DMS153 treated with DMSO at 0.1 percent for 48 hours (cell line): ENCODE data around the gene CORO6.

Experiments
- DNase-seq: peaks from one replicate; lab custom pipeline; 2025; ENCODE audit not compliant: unreplicated experiment; lab: John Stamatoyannopoulos, UW

Gene CORO6

DNA sequence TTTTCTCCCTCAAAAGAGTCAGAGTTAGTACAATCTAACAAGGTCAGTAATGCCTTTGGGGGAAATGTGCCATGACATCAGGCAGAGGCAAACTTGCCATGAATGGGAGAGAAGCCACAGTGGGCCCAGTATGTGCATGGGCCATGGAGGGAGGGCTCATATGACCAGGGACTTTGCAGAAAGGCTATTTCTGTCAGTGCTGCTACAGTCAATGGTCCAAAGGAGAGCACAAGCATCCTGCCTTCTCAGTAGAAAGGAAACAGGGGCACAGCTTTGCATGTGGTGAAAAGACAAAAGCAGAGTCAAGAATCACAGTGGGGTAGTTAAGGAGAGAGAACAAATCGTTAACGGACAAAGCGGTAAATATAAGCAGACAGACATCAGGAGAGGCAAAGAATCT is 11.2 kb upstream of the CORO6 start:
- DNase-seq = no peak

DNA sequence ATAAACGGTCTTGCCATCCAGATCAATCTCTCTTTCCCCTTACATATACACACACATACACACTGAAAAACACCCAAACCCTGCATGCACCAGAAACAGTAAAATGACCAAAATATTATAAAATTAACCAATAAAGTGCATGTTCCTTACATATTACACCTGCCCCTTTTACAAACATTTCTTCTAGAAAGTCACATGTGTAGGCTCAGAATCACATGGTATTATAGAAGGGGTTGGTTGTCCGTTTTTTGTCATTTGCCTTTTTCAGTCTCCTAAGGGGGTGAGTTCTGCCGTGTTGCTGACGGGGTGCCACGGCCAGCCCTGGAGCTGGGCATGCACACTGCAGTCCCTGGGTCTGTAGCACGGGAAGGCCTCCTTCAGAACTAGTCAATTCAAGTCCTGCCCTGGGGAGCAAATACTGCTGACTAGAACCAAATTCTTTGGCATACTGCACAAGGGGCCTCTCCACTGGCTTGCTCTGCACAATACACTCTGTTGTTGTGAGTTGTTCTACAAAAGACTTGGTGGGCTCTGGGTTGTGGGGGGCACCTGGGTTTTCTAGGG is 8.0 kb upstream of the CORO6 start:
- no peak for DNase-seq

DNA sequence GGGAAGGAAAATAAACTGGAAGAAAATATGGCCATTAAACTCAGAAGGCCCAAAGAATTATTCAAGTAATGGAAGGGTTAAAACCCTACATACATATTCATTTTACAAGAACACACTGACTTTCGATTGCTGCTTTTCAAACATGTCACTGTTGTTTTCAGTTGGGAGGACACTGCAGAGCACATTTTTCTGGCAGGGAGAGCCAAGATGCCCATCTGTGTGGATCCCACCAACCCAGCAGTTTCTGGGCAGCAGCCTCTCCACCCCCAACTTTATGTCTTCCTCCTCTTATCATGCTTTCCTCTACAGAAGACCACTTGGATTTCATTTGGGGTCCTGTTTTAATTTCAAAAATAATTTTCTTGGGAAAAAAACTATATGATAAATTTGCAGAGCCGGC is 7.1 kb upstream of the CORO6 start:
- DNase-seq = no peak

DNA sequence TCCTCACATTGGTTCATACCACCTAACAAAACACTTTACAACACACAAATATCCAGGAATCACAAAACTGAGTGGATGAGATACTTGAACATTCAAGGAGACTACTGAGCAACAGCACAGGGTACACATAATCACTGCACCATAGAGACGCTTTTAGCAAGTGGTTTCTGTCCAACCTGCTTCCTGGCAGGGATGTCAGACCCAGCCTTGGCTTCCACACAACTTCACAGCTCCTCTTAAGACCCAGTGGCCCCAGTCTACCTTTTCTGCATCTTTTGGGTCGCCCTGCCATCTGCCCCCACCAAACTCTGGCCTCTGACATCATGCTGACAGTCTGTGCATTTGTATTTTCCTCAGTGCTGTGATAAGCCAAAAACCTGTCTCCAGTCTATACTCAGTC is 5.9 kb upstream of the CORO6 start:
- no peak for DNase-seq

DNA sequence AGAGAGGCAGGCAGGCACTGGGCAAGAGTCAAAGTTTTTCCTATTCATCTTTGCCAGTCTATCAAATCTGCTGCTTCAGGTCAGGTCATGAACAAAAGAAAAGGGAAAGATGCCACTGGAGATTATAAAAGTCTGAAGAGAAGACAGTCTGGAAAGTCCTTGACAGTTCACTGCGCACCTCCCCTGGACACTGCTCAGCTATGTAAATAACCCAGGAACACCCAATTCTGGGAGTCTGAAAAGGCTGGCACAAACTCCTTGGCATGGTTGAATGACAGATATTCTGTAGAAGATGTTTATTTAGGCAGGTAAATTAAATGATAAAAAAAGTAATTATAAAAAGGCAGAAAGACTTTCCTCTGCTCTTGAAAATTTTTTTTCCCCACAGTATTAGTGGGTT is 5.2 kb upstream of the CORO6 start:
- no peak for DNase-seq

DNA sequence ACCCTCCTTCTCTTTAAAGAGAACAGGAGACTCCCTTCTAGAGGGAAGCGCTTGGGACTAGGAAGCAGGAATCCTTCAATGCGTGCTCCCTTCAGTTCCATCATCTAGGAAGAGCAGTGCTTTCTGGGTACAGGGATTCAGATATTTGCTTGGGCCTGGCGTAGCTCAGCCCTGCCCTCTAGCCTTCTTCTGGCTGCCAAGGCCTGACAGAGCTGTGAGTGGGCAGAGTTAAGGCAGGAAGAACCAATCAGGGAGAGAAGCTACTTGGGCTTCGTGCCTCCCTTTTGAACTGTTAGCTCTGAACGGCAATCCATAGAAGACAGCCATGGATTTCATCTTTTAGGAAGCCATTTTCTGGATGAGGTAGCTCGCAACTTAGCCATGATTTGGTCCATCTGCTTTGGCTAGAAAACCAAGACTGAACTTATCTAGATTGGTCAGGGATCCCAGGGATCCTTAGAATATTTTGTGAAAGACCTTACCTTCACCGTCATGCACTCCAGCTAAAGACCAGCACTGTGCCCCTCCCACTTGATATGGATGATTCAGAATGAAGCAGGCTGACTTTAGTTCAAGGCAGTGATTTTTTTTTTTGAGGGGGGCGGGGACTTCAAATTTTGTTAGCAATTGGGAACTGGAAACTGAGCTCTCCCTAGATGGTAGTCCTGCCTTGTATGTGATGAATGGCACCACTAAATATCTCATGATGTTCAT is 2.5 kb upstream of the CORO6 start:
- DNase-seq = peak; percentile 9

DNA sequence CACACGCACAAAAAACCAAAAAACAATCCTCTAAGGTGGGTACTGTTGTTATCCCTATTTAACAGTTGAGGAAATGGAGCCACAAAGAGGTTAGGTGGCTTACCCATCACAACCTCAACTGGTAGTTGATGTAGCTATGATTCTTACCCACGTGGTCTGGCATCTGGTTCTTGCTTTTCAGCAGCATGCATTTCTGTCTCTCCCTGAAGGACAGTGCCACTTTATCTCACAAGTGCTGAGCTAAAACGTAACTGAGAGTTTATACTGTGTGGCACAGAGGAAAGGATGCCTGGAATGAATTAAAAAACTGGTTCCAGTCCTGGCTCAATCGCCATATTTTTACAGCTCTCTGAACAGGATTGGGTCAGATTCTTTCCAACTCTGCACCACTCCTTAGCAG is 1.9 kb upstream of the CORO6 start:
- DNase-seq = no peak

DNA sequence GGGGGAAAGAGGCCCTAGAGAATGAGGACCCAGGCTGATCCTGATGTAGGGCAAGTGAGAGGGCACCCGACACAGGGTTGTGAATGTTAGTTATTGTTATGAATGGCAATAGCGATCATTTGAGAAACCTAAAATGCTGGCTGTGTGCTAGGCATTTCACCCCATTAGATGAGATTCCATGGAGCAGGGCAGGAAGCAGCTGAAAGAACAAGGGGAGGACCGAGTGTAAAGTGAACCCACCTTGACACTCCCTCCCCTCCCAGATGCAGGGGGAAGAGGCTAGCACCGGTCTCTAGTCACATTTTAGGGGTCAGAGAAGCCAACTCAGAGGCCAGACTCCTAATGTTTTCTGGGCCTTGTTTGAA is 553 bp upstream of the CORO6 start:
- DNase-seq = no peak

DNA sequence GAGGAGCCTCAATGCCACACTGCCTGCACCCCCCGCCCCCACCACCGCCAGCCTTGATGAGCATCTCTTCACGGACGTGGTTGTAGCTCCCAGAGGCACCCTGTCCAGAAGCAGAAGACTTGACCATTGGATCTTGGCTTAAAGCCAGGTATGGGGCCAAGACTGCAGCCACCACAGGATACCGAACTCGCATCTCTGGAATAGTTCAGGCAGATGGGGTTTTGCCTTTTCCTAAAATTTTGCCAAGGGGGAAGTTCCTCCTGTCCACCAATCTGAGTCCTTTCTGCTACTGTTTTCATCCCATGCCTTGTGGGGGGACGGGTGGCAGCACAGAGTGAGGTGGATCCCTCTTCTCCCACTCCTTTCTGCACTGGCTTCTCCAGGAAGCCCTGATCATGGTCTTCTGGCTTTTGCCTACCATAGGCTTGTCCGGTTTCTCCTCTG is 939 bp downstream of the CORO6 start:
- no peak for DNase-seq

DNA sequence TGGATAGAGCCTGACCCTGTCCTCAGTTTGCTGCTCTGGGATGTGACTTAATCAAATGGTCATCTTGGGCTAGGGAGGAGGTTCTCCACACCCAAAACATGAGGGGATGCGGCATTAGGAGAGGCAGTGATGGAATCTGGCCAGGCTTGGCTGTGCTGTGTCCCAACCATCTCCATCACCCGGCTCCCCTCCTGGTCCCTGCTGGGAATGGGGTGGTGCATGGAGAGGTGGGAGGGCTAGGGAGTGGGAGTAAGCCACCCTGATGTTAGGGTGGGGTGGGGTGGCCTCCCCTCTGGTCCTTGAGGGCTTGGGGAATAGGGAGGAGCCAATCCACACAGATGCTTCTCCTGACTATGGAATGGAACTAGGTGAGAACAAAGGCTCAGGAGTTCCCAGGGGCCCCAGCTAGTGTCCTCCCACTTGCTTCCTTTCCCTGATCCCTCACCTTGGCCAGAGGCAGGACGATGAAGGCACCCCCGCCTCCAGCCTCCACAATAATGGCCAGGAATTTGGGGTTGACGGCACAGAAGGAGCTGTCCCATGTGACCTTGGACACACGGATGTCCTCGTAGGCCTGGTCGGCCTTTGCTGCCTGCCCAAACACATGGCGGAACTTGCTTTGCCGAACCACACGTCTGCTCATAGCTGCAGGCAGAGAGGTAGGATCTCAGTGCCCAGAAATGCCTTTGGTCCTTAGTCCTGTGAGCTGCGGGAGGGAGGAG is 1.8 kb downstream of the CORO6 start:
- DNase-seq = no peak

DNA sequence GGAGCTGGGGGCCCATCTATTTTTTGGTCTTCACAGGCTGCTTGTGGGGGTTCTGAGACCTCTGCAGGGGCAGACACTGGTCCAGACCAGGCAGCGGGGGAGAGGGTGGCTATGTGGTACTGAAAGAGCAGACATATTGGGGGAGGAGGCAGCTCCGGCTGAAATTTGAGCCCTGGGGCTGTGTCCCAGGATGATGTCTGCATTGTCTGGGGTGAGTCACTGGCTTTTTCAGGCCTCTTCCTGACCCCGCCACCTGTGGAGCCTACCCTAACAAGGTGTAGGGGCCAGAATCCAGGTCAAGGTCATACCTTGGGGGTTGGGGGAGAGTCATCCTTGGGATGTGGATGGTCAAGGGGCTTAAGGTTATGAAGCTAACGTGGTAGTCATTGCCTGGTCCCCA is 2.4 kb downstream of the CORO6 start:
- DNase-seq = no peak

DNA sequence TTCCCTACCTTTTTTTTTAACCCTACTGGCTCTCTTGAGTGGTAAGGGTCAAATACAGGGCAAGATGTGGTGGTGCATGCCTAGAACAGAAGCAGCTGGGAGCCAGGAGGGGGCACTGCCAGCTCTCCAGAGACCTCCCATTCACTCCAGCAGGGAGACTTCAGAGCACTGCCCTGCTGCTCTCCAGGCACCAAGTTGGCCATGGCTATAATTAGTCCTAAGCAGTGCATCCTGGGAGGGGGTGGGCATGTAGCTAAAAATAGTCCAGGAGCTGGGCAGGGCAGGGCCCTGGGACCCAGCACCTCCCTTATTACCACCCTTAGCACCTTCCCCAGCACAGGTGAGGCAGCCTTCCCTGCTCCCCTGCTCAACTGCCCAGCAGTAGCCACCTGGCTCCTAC is 3.5 kb downstream of the CORO6 start:
- DNase-seq = no peak

DNA sequence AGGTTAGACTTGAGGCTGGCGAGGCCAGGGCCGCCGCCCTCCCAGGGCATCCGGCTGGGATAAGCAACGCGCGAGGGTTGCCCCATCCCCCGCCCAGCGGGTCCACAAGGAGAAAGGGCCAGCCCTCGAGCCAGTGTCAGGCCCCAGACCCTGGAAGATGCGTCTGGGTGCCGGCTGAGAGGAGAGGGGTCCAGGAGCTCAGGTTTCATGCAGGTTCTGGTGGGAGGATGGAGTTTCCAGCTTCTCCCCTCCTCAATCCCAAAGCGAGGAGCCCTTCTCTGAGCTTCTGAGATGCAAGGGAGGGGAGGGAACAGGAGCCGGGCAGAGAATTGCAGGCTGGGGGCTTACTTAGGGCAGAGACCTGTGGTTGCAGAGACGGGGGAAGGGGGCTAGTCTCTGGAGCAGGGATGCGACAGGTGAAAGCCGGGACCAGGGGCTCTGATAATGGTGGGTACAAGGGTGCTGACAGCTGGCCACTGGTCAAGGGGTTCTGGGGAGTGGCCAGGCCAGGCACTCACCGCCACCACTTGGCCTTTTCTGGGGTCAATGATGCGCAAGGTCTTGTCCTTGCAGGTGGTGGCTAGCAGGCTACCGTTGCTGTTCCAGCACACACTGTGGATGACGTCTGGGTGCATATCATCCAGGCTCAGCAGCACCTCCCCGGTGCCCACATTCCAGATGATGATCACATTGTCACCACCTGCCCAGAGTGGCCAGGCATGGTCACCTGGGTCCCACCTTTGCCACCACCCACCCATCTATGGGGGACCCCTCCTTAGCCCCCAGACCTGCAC is 4.2 kb downstream of the CORO6 start:
- no peak for DNase-seq

DNA sequence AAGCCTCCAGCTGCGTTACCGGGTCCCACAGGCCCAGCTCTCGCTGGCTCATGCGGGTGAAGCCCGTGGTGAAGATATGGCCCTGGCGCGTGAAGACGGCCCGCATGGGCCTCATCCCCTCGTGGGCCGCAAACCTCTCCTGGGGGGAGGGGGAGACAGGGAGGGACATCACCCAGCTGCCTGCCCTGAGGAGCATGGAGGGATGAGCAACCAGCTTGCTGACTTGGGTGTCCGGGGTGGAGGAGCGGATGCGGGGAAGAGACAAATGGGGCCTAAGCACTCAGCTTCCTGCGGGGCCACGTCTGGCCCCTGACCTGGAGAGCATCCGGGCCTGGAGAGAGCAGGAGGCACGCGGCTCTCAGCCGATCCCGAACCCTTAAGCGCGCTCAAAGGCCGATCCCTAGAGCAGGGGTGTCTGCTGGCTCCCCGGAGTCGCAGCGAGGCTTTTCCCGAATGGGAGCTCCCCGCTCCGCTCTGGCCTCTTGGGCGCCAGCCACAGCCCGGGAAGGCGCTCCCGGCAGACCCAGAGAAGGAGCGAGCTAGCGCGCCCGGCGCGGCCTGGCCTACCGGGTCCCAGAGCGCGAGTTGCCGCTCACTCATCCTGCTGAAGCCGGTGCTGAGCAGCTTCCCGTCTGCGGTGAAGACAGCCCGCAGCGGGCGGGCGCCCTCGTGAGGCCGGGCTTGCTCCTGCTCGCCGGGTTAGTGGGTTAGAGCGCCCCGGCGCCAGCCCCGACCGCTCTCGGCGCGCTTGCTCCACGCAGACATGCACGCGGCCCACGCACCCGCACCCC is 5.0 kb downstream of the CORO6 start:
- peak; percentile 83 for DNase-seq

DNA sequence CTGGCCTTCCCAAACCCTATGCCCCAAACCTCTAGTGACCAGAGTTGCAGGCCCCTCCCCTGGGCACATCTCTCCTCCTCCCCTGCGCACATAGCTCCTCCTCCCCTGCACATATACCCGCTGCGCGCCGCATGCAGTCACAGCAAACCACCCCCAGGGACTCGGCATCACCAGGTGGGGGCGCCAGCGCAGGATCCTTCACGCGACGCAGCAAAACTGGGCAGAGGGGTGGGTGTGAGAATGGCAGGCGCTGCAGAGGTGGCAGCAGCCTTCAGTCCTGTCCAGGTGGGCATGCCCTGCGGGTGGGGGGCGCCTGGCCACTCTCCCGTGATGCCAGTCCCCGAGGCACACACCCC is 5.6 kb downstream of the CORO6 start:
- DNase-seq = peak; percentile 86

DNA sequence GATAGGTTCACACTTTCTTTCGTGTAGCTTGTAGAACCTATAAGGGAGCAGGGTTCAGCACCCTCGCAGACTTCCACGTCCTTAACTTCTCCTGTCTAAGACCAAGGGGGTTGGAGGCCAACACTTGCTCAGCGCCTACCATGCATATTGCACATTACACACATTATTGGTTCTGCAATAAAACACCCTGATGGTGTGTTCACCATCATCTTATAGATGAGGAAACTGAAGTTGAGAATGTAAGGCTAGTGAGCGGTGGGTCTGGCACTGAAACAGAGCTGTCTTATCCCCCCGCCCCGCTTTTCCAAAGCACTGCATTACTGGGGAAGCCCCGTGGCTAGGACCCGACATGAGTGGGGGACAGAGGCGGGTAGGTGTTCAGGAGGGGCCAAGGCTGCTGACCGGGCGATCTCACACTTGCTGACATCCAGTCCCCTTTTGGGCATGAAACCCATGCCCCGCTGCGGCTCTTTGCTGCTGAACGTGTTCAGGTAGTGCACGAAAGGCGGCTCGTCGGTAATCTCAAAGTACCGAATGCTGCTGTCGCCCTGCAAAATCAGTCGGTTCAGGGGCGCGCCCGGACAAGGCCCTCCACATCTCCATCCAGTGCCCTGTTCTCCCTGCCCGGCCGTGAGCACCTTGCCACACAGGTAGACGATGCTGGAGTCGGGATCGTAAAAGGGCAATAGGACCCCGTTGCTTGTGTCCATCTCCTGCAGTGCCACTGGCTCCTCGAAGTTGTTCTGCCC is 6.2 kb downstream of the CORO6 start:
- DNase-seq = no peak

DNA sequence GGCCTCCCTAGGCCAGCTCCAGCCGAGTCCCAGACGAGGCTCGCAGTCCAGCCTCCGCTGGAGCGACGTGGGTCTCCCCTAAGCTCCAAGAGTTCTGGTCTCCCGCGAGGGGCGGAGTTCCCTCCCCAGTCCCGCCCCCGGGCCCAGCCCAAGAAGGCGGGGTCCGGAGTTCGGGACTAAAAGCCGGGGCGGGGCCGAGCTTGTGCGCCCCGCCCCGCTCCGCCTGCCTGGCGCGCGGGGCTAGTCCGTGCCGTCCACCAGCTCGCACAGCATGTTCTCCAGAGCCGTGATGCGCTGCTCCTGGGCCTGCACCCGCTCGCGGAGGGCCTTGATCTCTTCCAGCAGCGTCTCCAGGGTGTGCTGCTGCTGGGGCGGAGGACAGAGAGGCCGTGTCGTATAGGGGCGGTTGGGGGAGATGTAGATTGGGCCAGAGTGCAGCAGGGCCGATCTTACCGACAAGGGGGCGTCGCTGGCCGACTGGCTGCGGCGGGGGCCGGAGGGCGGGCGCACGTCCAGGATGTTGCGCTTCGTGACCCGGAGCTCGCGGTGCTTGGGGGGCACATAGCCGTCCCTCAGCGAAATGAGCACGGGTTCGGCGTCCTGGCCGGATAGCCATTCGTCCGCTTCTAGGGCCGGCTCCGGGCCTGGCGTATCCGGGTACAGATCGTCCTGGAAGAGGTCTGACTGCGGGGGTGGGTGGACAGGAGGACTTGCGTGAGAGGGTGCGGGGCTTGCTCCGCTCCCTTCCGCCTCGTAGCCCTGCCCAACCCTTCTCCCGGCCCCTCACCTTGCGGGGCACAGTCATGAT is 7.0 kb downstream of the CORO6 start:
- peak; percentile 80 for DNase-seq

DNA sequence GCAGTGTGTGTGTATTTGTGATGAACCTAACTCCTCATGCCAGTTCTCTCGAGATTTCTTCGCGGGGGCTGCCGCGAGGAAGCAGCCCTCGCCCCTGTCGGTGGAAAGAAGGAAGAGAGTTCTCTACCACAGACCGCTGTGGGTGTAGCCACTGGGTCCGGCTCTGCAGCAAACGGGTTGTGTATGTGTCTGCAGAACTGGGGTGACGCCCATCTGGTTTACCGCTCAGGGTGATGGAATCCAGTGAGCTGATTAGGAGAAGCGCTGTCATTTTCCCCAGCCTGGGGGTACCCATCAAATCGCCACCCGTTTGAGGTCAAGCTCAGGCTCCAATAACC is 7.7 kb downstream of the CORO6 start:
- DNase-seq = no peak

DNA sequence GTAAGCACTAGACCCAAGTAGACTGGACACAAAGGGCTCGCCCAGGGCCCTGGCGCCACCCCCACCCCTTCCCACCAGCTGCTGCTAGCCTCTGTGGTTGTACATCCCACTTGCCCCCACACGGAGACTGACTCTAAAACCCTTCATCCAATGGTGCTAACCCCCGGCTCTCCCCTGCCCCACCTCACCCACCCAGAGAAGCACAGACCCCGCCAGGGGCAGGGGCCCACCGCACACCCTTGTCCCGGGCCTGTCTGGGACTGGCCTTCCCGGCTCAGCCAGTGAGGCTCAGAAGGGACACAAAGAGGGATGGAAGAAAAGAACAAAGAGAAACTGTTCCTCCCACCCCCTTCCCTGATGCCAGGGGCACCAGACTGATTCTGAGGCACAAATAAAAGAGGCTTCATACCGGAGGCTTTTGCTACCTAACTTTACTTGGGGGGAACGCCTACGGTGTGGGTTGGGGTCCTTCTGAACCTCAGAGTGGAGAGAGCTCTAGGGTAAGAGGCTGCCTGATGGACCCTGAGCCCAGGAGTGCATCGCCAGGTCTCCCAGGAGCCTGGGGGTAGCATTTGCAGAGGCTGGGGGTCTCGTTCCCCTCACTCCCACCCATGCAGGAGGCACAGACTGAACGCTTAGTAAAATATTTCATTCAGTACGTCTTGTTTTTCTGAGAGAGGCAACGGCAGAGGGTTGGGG is 8.2 kb downstream of the CORO6 start:
- no peak for DNase-seq
